Karpas-422 (cell line): Measurements from ENCODE around the gene TTLL12. TPM values are rescaled to one million over a fixed set of nuclear protein-coding genes. Genes with fewer than 3 reads are reported as not detected.

Experiments used
- DNase-seq: peaks from one replicate; pipeline ENCODE4 v3.0.0-alpha.2; 2015
- H2AFZ ChIP-seq: fragments of 200-600 bp; sonication (generic); 2 replicates; pipeline ENCODE4 v1.6.1; 2014; ENCODE audit warnings: antibody characterized with exemption, low read length, mixed read lengths
- H3K27ac ChIP-seq: fragments of 200-600 bp; sonication (generic); 2 replicates; pipeline ENCODE4 v1.5.1; 2014; ENCODE audit warnings: mild to moderate bottlenecking, low read length, moderate library complexity
- H3K27me3 ChIP-seq: fragments of 200-600 bp; sonication (generic); 2 replicates; pipeline ENCODE4 v1.6.1; 2014; ENCODE audit warnings: low read length, mixed read lengths
- H3K36me3 ChIP-seq: fragments of 200-600 bp; sonication (generic); 2 replicates; pipeline ENCODE4 v1.6.1; 2014; ENCODE audit warnings: low read length, mixed read lengths; ENCODE audit not compliant: insufficient read depth
- H3K4me1 ChIP-seq: fragments of 200-600 bp; sonication (generic); 2 replicates; pipeline ENCODE4 v1.6.1; 2014; ENCODE audit warnings: mild to moderate bottlenecking, low read length, mixed read lengths
- H3K4me2 ChIP-seq: fragments of 200-600 bp; sonication (generic); 2 replicates; pipeline ENCODE4 v1.6.1; 2014; ENCODE audit warnings: low read length, low read depth, mild to moderate bottlenecking; ENCODE audit not compliant: poor library complexity, severe bottlenecking
- H3K4me3 ChIP-seq: fragments of 200-600 bp; sonication (generic); 2 replicates; pipeline ENCODE4 v1.5.1; 2014; ENCODE audit warnings: mild to moderate bottlenecking, antibody characterized with exemption, low read length, mixed read lengths
- H3K79me2 ChIP-seq: fragments of 200-600 bp; sonication (generic); 2 replicates; pipeline ENCODE4 v1.6.1; 2014; ENCODE audit warnings: mild to moderate bottlenecking, low read length, mixed read lengths
- H3K9ac ChIP-seq: fragments of 200-600 bp; sonication (generic); 2 replicates; pipeline ENCODE4 v1.6.0; 2014; ENCODE audit warnings: low read length
- H3K9me2 ChIP-seq: fragments of 200-600 bp; sonication (generic), shearing (Covaris generic); replicated peaks from 2 replicates; pipeline ENCODE4 v1.6.0; 2014; ENCODE audit warnings: mild to moderate bottlenecking, low read length, moderate library complexity; ENCODE audit not compliant: insufficient read depth
- H3K9me3 ChIP-seq: fragments of 300-700, 200-600 bp; sonication (generic); 2 replicates; pipeline ENCODE4 v1.6.1; 2014; ENCODE audit warnings: low read length, mixed read lengths
- H4K20me1 ChIP-seq: fragments of 200-600 bp; sonication (generic); 2 replicates; pipeline ENCODE4 v1.6.1; 2014; ENCODE audit warnings: mild to moderate bottlenecking, antibody characterized with exemption, low read length, low read depth; ENCODE audit not compliant: insufficient read depth
- total RNA-seq: library from RNA; depleted of rRNA; stranded (reverse); fragments of >200 nt; shearing (Covaris generic); gene quantifications from 2 replicates; pipeline ENCODE4 v1.2.3, GENCODE V29; 2014; ENCODE audit warnings: low replicate concordance

TTLL12 gene
- total RNA-seq, 1 experiment from 2014 or later, result 31.2 TPM

GRCh38 chr22:43176090-43176489, 10.8 kb downstream of the TTLL12 start:
- Histone ChIP-seq H3K36me3 (peaks cover 27% of the 10 kb centered on the region), H3K9me3 (no peaks in the 10 kb centered on the region)

GRCh38 chr22:43174941-43175531, 11.9 kb downstream of the TTLL12 start:
- Histone ChIP-seq H3K27me3 (no peaks in the 10 kb centered on the region), H3K4me2 (no peak overlapping the region), H3K27ac (no peak overlapping the region), H3K4me1 (no peaks in the 10 kb centered on the region), H3K9me3 (no peaks in the 10 kb centered on the region), H3K9me2 (no peaks in the 10 kb centered on the region), H3K4me3 (no peak overlapping the region), H3K9ac (no peak overlapping the region), H4K20me1 (no peaks in the 10 kb centered on the region), H2AFZ (no peak overlapping the region), H3K79me2 (no peaks in the 10 kb centered on the region), H3K36me3 (peaks cover 23% of the 10 kb centered on the region)
- DNase-seq, result no peak

More at GRCh38 chr22:43176090-43176489, 10.8 kb downstream of the TTLL12 start:
- no peaks in the 10 kb centered on the region for H4K20me1 ChIP-seq
- H3K9me2 ChIP-seq, result no peaks in the 10 kb centered on the region
- H2AFZ ChIP-seq, result no peak overlapping the region
- H3K27me3 ChIP-seq, result no peaks in the 10 kb centered on the region
- no peak overlapping the region for H3K4me3 ChIP-seq
- no peak overlapping the region for H3K27ac ChIP-seq
- H3K79me2 ChIP-seq, result no peaks in the 10 kb centered on the region
- no peak for DNase-seq
- H3K9ac ChIP-seq, result no peak overlapping the region
- H3K4me1 ChIP-seq, result no peaks in the 10 kb centered on the region
- H3K4me2 ChIP-seq, result no peak overlapping the region

GRCh38 chr22:43173976-43174720, 12.8 kb downstream of the TTLL12 start:
- H3K36me3 ChIP-seq, result peaks cover 14% of the 10 kb centered on the region

GRCh38 chr22:43173566-43173965, 13.4 kb downstream of the TTLL12 start:
- no peak overlapping the region for H3K27ac ChIP-seq
- no peaks in the 10 kb centered on the region for H3K9me3 ChIP-seq
- H3K9ac ChIP-seq, result no peak overlapping the region
- no peaks in the 10 kb centered on the region for H4K20me1 ChIP-seq
- no peaks in the 10 kb centered on the region for H3K79me2 ChIP-seq
- H2AFZ ChIP-seq, result no peak overlapping the region
- H3K4me2 ChIP-seq, result no peak overlapping the region
- H3K4me1 ChIP-seq, result no peaks in the 10 kb centered on the region
- H3K4me3 ChIP-seq, result no peak overlapping the region
- no peaks in the 10 kb centered on the region for H3K27me3 ChIP-seq
- H3K9me2 ChIP-seq, result no peaks in the 10 kb centered on the region
- peaks cover 8% of the 10 kb centered on the region for H3K36me3 ChIP-seq
- DNase-seq, result no peak

More at GRCh38 chr22:43173976-43174720, 12.8 kb downstream of the TTLL12 start:
- no peaks in the 10 kb centered on the region for H3K79me2 ChIP-seq
- H4K20me1 ChIP-seq, result no peaks in the 10 kb centered on the region
- H3K9me3 ChIP-seq, result no peaks in the 10 kb centered on the region
- no peak overlapping the region for H3K9ac ChIP-seq
- no peak overlapping the region for H3K4me2 ChIP-seq
- H2AFZ ChIP-seq, result no peak overlapping the region
- H3K4me1 ChIP-seq, result no peaks in the 10 kb centered on the region
- H3K4me3 ChIP-seq, result no peak overlapping the region
- no peaks in the 10 kb centered on the region for H3K27me3 ChIP-seq
- H3K9me2 ChIP-seq, result no peaks in the 10 kb centered on the region
- DNase-seq, result no peak
- H3K27ac ChIP-seq, result no peak overlapping the region

GRCh38 chr22:43172191-43172590, 14.7 kb downstream of the TTLL12 start:
- peaks cover 3% of the 10 kb centered on the region; the same call in 1 of the 2 replicates for H3K36me3 ChIP-seq
- no peak overlapping the region for H3K9ac ChIP-seq
- no peak overlapping the region for H3K27ac ChIP-seq
- no peaks in the 10 kb centered on the region for H4K20me1 ChIP-seq
- no peaks in the 10 kb centered on the region for H3K79me2 ChIP-seq
- H3K4me2 ChIP-seq, result no peak overlapping the region
- H3K4me1 ChIP-seq, result no peaks in the 10 kb centered on the region
- H3K9me2 ChIP-seq, result no peaks in the 10 kb centered on the region
- no peak for DNase-seq
- no peak overlapping the region for H3K4me3 ChIP-seq
- no peaks in the 10 kb centered on the region for H3K27me3 ChIP-seq
- H2AFZ ChIP-seq, result no peak overlapping the region
- H3K9me3 ChIP-seq, result no peaks in the 10 kb centered on the region

GRCh38 chr22:43171607-43172006, 15.3 kb downstream of the TTLL12 start:
- Histone ChIP-seq H3K27ac (no peak overlapping the region), H3K4me1 (no peaks in the 10 kb centered on the region), H2AFZ (no peak overlapping the region), H3K36me3 (peaks cover 3% of the 10 kb centered on the region; the same call in 1 of the 2 replicates), H3K27me3 (no peaks in the 10 kb centered on the region), H3K9ac (no peak overlapping the region), H3K79me2 (no peaks in the 10 kb centered on the region), H3K9me3 (no peaks in the 10 kb centered on the region), H3K9me2 (no peaks in the 10 kb centered on the region), H3K4me3 (no peak overlapping the region), H3K4me2 (no peak overlapping the region), H4K20me1 (no peaks in the 10 kb centered on the region)
- no peak for DNase-seq

- Histone ChIP-seq H2AFZ (no peak overlapping the region), H3K36me3 (peaks cover 2% of the 10 kb centered on the region; the same call in 1 of the 2 replicates), H3K79me2 (no peaks in the 10 kb centered on the region), H3K9me2 (no peaks in the 10 kb centered on the region), H4K20me1 (no peaks in the 10 kb centered on the region), H3K9ac (no peak overlapping the region), H3K4me3 (no peak overlapping the region), H3K27ac (no peak overlapping the region), H3K4me2 (no peak overlapping the region), H3K4me1 (no peaks in the 10 kb centered on the region), H3K27me3 (no peaks in the 10 kb centered on the region), H3K9me3 (no peaks in the 10 kb centered on the region)
- DNase-seq, result no peak
Measured at GRCh38 chr22:43171019-43171491, 15.9 kb downstream of the TTLL12 start.

GRCh38 chr22:43170131-43170480, 16.8 kb downstream of the TTLL12 start:
- Histone ChIP-seq H3K79me2 (no peaks in the 10 kb centered on the region), H3K36me3 (no peaks in the 10 kb centered on the region; the same call in 1 of the 2 replicates), H4K20me1 (no peaks in the 10 kb centered on the region), H3K4me2 (no peak overlapping the region), H3K27ac (no peak overlapping the region), H2AFZ (no peak overlapping the region), H3K9ac (no peak overlapping the region), H3K9me2 (no peaks in the 10 kb centered on the region), H3K9me3 (no peaks in the 10 kb centered on the region), H3K4me3 (no peak overlapping the region), H3K4me1 (no peaks in the 10 kb centered on the region), H3K27me3 (no peaks in the 10 kb centered on the region)
- DNase-seq, result no peak
